NCI-H2081 (cell line): ENCODE measurements around the gene SELE.
"Not testable (repeated sequence)": the region's sequence is repeated elsewhere in the genome, so short reads cannot be mapped to it uniquely, and the experiment has no call there.

Experiments
- DNase-seq, 2 experiments: peaks; one replicate each; lab custom pipeline; 2025; lab: John Stamatoyannopoulos, UW

Gene SELE

DNA sequence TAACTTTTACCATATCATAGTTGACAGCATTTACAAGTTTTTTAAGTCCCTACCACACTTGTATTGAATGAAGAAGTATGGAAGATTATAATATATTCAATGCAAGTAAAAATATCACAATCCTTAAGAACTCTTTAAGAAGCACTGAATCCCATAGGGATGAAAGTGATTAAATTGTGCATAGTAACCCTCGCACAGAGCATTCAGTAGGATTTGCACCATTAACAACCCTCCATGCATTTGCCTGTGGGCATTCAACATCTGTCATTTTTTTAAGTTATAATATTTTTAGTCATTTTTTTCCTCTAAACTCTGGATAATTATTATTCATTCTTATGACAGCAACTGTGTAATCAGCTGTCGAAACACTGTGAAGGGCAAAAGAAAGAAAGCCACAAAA lies 10.1 kb downstream of the SELE start:
- DNase-seq = no peak

DNA sequence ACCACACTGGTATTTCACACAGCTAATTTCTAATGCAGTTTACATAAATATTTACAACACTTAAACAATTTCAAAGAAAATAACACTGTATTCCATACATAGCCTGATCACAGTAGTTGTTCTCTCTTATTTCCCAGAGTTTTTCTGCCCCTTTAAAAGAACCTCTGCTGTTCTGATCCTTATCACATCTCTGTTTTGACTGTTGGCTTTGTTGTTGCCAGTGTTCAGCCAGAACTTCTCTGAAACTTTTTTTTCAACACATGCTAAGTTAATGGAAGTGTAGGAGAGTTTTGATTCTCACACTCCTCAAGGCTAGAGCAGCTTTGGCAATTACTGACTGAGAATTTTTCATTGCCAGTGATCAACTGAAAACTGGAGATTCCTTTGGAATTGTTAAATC lies 11.1 kb downstream of the SELE start:
- no peak for DNase-seq

DNA sequence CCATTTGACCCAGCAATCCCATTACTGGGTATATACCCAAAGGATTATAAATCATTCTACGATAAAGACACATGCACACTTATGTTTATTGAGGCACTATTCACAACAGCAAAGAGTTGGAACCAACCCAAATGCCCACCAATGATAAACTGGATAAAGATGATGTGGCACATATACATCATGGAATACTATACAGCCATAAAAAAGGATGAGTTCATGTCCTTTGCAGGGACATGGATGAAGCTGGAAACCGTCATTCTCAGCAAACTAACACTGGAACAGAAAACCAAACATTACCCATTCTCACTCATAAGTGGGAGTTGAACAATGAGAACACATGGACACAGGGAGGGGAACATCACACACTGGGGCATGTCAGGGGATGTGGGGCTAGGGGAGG lies 18.8 kb downstream of the SELE start:
- DNase-seq = not testable (repeated sequence)

DNA sequence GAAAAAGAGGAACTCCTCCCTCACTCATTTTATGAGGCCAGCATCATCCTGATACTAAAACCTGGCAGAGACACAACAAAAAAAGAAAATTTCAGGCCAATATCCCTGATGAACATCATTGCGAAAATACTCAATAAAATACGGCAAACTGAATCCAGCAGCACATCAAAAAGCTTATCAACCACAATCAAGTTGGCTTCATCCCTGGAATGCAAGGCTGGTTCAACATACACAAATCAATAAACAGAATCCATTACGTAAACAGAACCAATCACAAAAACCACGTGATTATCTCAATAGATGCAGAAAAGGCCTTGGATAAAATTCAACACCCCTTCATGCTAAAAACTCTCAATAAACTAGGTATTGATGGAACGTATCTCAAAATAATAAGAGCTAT lies 20.8 kb downstream of the SELE start:
- not testable (repeated sequence) for DNase-seq

DNA sequence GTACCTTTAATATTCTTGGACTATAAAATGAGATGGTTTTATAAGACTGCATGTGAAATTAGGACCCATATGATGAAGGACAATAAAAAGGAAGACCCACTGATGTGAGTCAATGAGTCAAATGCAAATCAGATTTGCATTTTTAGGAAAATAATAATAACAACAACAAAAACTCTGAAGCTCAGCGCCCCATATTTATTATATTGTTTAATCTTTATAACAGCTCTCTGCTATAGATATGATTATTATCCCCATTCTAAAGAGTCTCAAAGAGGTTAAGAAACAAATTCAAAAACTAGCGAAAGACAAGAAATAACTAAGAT lies 21.6 kb downstream of the SELE start:
- no peak for DNase-seq

DNA sequence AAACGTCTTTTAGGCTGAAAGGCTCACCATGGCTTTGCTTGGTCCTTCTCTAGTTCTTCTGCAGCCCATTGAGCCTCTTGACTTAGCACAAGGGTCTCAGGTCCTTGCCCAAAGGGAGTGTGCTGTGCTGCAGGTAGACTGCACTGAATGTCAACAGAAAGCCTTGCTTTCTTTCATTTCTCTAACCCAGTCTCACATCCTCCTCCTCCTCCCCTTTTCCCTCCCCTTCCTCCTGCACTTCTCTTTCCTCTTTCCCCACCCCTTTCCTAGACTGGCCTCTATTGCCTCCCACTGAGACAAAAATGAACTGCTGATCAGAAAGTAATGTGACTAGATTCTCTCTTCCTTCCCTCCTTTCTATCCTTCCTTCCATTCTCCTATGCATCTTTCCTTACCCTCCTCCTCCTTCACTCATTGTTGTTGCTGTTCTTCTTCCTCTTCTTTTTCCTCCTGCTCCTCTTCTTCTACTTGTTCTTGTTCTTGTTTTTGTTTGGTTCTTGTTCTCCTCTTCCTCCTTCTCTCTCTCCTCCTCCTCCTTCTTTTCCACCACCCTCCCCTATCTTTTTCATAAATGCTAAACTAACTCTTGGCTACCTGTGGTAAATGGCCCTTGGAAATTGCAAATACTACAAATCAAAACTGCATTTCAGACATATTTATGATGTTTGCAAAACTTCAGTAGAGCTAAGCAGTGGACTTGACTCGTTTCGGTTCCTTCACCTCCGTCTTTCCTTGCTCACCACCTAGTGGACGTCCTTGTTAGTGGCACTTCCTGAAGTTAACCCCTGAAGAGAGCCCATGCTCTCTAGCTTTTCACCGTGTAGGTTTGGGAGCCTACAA lies 22.2 kb downstream of the SELE start, which contains the start of gene SELL:
SELL (minus strand) TSS at position 152 of the 840 bp plus-strand sequence; CDS start at position 30, 122 bp downstream.
- peak; percentile 70 to 76 for DNase-seq

DNA sequence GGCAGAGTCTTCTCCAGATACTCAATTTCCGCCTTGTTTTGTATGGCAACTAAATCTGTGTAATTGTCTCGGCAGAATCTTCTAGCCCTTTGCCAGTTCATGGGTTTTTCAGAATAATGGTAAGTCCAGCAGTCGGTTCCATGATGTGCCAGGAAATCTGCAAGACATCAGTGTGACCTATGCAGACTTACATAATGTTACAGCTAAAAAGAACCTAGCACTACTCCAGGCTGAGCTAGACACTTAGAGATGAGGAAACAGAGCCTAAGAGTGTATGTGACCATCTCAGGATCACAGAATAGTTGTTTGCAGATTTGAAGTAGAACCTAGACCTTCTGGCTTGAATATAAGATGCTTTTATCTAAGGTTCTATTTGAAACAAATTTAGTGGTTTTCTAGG lies 25.2 kb downstream of the SELE start:
- no peak for DNase-seq

DNA sequence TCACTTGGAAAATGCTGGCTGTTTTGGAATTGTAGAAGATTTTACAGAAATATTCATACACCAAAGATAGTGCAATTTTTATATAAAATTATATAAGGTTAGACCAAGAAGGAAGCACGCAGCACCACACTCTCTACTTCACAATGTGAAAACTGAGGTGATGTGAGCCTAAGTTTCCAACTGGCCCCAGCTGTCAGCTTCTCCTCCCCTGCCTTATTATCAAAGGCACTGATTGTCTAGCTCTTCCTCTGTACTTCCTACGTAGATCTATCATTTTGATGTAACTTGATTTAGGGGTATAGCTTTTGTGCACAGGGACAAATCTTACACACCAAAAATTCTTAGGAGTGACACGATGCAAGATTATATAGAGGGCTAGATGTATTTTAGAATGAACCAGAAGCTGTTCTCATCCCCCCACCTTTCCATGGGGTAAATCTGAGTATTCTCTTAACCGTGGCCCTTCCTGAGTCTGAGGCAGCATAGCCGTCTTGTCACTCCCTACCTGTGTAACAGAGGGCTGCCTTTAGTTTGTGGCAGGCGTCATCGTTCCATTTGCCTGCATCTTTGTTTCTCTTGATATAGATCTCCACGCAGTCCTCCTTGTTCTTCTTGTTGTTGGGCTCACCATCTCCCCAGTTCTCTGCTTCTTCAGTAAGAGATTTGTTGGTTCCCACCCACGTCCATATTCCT lies 25.8 kb downstream of the SELE start:
- no peak for DNase-seq

DNA sequence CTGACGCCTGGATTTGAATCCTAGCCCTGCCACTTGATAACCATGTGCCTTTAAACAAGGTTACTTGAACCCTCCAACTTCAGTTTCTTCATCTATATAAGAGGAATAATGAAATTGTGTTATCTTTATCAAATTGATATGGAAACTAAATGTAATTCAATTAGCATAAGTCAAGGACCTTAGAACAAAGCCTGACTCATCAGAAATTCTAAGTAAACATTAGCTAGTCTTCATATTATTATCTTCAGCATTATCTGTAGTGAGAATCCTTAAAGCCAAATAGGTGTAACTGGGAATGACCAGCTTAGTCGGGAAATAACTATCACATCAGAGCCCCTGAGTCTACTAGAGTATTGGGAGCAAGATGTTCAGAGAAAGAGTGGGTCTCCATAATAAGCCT lies 29.1 kb downstream of the SELE start:
- no peak for DNase-seq

DNA sequence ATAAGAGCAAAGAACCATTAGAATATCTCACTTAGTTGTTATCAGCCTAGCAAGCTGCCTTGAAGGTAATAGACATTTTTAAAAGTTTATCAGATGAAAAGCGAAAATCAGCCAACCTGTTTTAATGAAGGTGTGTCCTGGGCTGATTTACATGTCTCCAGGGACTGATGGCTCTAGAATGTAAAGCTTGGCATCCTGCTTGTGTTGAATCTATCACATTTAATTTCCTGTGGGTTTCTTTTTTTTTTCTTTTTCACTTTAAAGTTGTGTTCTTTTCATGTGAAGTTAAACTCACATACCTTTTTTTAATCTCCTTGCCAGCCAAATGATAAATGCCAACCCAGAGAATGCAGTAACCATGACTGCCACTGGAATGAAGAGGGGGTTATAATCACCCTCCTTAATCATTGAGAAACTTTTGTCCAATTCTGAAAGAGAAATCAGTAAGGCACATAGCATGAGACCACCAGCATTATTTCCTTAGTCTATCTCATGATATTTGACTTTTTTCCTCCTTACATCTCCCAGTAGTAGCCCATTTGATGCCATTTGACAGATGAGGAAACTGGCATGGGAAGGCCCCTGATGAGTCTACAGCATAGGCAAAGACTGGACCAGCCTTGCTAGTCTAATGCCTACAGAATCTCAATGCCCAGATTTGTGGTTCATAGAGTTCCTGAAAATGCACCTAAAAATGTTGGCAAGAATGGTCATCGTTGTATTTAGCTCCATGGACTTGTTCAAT lies 32.4 kb downstream of the SELE start:
- DNase-seq = no peak

DNA sequence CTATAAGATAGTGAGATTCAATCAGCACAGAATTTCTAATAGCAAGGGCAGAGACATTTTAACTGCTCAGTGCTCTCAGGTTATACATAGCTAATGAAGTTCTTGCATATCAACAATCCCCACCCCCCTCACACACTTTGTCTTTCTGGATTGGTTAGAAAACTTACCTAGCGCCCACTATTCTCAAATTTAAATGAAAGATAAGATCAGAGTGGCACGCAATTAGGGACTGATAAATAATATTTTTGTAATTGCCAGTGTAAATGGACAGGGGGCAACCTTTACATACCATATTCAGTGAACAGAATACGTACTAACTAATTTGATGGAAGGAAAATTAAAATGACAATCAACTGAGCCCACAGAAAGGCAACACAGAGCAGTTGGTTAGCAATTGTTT lies 34.2 kb downstream of the SELE start:
- DNase-seq = no peak

DNA sequence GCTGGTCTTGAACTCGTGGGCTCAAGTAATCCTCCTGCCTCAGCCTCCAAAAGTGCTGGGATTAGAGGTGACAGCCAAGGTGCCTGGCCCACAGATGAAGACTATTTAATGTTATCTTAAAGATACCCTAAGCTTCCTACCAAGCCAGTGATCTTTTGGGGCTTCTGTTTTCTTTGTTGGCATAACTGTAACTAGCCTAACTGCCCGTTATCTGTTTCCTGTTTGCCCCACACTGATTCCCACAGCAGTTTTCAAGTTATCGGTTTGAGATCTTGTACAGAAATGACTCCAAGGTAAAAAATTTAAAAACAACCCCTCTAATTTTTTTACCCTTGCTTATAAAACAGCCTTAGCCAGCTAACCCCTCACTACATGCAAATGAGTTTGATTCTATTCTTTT lies 34.9 kb downstream of the SELE start:
- no peak for DNase-seq

DNA sequence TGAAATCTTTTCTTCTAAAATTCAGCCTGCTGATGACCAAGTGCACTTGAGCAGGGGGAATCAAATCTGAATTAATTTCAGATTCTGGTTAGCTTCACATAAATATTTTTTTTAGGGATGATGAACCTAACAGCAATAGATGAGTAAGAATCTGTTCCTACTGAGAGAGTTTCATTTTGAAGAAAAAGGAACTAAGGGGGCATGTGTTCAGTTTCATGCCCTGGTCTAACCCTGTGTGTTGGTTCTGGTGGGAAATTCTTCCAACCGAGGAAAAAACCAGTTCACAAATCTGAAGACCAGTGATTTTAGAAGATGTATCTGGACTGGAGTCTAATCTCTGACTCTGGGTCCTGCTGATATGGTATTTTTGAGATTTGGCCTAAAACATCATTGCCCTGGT lies 36.1 kb downstream of the SELE start:
- DNase-seq = no peak

DNA sequence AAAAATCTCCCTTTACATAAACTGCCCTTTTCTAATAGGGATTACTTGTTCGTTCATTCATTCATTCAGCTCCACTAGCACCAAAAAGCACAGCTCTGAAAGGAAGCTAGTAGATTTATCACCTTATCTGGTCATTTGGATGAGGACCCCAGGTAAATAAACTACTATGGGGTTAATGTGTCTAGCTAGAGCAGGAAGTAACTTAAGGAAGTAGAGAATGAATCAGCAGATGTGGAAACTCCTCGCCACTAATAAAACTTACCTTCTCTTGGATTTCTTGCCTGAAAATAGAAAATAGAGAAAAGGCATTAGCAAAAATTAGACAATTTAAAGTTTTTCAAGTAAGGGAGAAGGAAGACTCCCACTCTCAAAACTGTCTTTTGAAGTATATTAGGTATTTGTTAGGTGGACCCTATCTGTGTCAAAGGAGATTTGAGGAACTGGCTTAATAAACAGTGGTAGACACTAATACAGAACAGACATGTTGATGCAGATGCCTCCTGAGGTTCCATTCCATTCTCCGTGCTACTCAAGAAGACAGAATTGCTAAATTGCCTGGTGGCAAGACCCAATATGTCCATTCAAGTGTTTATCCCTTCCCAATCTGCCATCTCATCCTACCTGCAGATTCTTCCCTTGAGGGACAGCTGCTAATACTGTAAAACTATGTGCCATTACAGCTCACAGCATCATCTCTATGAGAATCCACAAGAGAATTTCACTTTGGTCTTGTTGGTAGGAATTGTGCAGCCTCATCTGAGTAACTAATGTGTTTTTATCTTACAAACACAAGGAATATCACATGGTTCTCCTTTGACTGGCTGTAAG lies 37.4 kb downstream of the SELE start:
- no peak for DNase-seq

DNA sequence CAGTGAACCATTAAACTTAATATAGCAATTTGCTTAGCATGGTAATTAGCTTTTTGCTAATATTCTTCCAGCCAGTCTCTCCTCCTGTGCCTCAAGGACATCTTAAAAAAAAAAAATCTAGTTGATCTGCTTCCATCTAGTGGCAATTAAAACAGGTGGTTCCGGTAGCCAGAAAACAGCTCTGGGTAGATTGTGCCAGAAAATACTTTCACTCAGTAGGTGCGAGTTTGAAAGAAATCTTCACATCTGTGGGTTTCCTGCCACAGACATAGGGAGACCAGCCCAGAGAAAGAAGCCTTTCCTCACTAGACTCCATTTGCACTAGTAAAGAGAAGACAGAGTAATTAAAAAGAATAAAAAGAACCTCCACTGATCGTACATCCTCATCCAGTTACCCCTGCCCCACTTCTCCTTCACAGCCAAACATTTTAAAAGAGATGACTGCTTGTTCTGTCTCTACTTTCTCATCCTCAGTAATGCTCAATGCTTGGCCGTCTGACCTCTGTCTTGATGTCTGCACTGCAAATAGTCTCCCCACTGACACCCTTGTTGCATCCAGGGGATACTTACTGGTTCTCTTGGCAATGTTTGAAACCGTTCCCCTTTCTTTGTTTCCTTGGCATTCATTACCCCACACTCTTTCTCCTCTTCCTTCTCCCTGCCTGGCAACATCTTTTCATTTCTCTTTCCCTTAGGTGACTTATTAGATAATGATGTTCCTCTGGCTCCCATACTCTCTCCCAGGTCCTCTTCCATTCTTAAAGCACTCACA lies 39.4 kb downstream of the SELE start:
- no peak for DNase-seq

DNA sequence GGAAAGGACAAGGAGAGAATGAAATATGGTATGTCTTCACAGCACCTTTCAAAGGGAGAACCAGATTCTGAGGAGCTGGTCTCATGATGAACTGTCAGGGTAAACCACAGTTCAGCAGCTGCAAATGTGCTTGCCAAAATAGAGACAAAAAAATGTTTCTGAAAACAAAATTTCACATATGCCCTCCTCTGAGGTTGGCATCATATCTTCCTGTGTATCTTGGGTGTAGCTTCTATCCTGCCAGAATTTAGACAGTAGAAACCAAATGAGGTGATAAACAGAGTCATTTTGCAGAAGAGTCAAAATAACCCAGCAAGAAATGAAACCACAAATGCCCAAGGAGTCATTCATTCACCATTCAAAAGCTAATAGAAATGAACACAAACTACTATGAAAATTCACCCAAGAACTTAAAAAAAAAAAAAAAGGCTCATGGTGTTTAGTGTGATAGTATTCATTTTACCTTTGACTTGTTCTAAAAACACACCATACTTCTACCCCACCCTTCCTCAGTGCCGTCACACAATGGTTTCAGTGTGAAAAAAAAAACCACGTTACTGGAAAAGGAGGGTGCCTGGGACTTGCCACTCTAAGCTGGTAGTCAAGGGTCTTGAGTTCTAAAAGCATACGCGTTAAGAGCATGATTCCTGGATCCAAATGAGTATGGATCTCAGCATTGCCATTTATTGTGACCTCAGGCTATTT lies 41.0 kb downstream of the SELE start:
- DNase-seq = no peak

DNA sequence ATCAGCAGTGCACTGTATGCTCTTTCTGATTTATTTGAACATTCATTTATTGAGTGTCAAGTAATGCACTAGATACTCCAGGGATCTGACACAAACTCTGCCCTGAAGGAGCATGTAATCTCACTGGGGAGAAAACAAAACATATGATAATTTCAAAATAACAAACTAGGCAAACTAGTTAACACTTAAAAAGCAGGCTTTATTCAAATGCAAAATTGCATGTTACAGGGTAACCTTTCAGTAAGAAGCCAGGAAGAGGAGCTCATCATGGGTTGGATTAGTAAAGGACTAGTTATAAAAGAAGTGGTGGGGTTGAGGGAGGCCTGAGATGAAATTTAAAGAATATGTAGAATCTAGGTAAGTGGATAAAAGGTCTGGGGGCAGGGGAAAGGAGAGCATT lies 43.4 kb downstream of the SELE start:
- no peak for DNase-seq

DNA sequence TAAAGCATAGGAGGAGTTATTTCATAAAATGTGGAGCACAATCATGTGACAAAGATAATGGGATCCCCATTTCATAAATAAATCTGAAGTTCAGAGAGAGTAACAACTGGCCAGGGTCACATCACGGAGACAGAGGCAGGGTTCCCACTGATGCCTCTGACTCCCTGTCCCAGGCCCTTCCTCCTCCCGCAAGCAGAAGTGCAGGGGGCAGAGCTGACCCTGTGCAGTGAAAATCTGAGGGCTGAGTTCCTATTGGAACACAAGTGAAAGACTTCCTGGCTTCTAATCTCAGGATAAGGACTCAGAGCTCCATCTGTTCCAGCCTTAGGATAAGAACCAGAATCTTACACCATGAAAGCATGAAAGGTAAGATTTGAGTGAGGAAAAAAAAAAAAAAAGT lies 44.5 kb downstream of the SELE start:
- no peak for DNase-seq

DNA sequence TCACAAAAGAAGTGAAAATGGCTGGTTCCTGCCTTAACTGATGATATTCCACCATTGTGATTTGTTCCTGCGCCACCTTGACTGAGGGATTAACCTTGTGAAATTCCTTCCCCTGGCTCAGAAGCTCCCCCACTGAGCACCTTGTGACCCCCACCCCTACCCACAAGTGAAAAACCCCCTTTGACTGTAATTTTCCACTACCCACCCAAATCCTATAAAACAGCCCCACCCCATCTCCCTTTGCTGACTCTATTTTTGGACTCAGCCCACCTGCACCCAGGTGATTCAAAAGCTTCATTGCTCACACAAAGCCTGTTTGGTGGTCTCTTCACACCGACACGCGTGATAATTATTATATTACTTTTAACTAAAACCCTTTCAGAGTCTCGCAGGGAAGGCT lies 45.5 kb downstream of the SELE start:
- DNase-seq = not testable (repeated sequence)

DNA sequence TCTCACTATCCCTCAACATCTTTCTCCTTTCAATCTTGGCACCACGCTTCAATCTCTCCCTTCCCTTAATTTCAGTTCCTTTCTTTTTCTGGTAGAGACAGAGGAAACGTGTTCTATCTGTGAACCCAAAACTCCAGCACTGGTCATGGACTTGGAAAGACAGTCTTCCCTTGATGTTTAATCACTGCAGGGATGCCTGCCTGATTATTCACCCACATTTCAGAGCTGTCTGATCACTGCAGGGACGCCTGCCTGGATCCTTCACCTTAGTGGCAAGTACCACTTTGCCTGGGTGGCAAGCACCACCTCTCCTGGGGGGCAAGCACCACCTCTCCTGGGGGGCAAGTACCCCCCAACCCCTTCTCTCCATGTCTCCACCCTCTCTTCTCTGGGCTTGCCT lies 50.2 kb downstream of the SELE start:
- DNase-seq = no peak

DNA sequence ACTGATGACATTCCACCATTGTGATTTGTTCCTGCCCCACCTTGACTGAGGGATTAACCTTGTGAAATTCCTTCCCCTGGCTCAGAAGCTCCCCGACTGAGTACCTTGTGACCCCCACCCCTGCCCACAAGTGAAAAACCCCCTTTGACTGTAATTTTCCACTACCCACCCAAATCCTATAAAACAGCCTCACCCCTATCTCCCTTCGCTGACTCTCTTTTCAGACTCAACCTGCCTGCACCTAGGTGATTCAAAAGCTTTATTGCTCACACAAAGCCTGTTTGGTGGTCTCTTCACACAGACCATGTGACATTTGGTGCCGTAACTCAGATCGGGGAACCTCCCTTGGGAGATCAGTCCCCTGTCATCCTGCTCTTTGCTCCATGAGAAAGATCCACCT lies 50.7 kb downstream of the SELE start:
- not testable (repeated sequence) for DNase-seq
